ENCODE measurements around the gene HS3ST2. TPM values are rescaled to one million over a fixed set of nuclear protein-coding genes. Genes with fewer than 3 reads are reported as not detected.

The HS3ST2 gene
- not detected for total RNA-seq

DNA sequence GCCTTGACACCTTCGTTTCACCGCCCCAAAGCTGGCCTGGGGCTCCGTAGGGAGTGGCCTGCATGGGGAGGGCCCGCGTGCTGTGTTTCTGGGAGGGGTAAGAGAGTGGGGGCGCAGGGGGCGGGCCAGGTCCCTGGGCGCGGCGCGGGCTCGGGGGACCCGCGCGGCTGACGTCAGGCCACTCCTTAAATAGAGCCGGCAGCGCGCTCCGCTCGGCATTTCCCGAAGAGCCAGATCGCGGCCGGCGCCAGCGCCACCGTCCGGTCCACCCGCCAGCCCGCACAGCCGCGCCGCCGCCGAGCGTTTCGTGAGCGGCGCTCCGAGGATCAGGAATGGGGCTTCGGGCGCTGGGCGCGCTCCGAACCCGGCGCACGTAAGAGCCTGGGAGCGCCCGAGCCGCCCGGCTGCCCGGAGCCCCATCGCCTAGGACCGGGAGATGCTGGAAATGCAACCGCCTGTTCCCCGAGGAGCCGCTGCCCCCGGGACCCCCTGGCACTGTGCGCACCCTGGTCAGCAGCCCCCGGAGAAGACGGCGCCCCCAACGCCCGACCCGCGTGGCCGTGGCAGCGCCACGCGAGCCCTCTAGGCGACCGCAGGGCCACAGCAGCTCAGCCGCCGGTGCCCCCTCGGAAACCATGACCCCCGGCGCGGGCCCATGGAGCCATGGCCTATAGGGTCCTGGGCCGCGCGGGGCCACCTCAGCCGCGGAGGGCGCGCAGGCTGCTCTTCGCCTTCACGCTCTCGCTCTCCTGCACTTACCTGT lies at the start of gene HS3ST2:
Gene HS3ST2 (plus strand): TSS at position 215 of the 763 bp plus-strand sequence. CDS start 449 bp downstream, at position 664.
- H3K36me3 Mint-ChIP-seq (ENCODE audit: low read depth) = no peaks in the 10 kb centered on the region
- peaks cover 27% of the 10 kb centered on the region for H3K27me3 Mint-ChIP-seq
- no peaks in the 10 kb centered on the region for H3K9me3 Mint-ChIP-seq
- H3K4me3 Mint-ChIP-seq = no peak within 1 kb of the TSS
- H3K4me1 Mint-ChIP-seq = no peaks in the 10 kb centered on the region
- no peak within 1 kb of the TSS for H3K27ac Mint-ChIP-seq
- no peak for ATAC-seq (replicated peaks)

GRCh38 chr16:22764662-22765327 lies 49.2 kb upstream of the HS3ST2 start:
- Mint-ChIP-seq H3K4me3 (no peak overlapping the region), H3K36me3 (ENCODE audit: low read depth) (no peaks in the 10 kb centered on the region), H3K27ac (no peak overlapping the region), H3K9me3 (no peaks in the 10 kb centered on the region), H3K27me3 (peaks cover 20% of the 10 kb centered on the region), H3K4me1 (no peaks in the 10 kb centered on the region)
- ATAC-seq (replicated peaks) = no peak

GRCh38 chr16:22765479-22765878 lies 48.5 kb upstream of the HS3ST2 start:
- Mint-ChIP-seq H3K4me3 (no peak overlapping the region), H3K36me3 (ENCODE audit: low read depth) (no peaks in the 10 kb centered on the region), H3K9me3 (no peaks in the 10 kb centered on the region), H3K27ac (no peak overlapping the region), H3K4me1 (no peaks in the 10 kb centered on the region), H3K27me3 (peaks cover 27% of the 10 kb centered on the region)
- no peak for ATAC-seq (replicated peaks)

DNA sequence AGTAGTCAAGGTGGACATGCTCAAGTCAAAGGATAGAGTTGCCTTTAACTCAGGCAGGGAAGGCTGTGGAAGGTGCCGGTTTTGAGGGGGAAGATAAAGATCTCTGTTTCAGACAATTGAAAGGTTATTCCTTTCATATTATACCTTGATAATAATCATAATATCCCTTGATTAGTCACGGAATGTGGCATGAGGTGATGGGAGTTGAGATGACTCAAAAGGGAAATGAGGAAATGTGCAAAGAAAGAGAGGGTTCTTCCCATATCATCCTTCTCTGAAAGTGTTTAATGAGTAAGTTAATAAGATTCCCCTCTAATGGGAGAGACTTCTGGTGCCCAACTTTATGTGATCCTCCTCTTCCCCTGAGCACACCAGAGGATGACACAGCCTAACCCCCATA lies 43.1 kb upstream of the HS3ST2 start:
- Mint-ChIP-seq H3K27me3 (peaks cover 47% of the 10 kb centered on the region), H3K27ac (no peak overlapping the region), H3K4me3 (no peak overlapping the region), H3K4me1 (no peaks in the 10 kb centered on the region), H3K36me3 (ENCODE audit: low read depth) (no peaks in the 10 kb centered on the region), H3K9me3 (no peaks in the 10 kb centered on the region)
- ATAC-seq (replicated peaks) = no peak

DNA sequence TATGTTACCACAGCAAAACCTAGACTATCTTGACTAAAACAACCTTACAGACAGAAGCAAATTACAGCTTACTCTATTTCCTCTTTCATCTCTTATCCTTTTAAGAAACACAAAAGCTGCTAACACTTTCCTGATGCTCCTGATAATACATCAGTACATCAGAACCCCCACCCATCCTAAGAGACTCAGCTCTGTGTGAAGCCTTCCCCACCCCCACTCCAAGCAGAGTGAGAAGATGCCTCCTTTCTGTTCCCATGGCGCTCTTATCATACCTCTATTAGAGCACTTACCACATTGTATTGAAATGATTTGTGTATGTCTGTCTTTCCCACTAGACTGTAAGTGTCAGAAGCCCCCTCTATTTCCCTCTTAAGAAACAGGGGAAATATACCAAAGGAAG lies 42.4 kb upstream of the HS3ST2 start:
- no peaks in the 10 kb centered on the region for H3K9me3 Mint-ChIP-seq
- peaks cover 49% of the 10 kb centered on the region for H3K27me3 Mint-ChIP-seq
- no peak overlapping the region for H3K4me3 Mint-ChIP-seq
- H3K4me1 Mint-ChIP-seq = no peaks in the 10 kb centered on the region
- ATAC-seq (replicated peaks) = no peak
- no peak overlapping the region for H3K27ac Mint-ChIP-seq
- no peaks in the 10 kb centered on the region for H3K36me3 Mint-ChIP-seq (ENCODE audit: low read depth)

GRCh38 chr16:22775220-22775922 lies 38.6 kb upstream of the HS3ST2 start:
- ATAC-seq (replicated peaks) = no peak
- Mint-ChIP-seq H3K27me3 (peaks cover 40% of the 10 kb centered on the region), H3K4me3 (no peak overlapping the region), H3K27ac (no peak overlapping the region), H3K4me1 (no peaks in the 10 kb centered on the region), H3K9me3 (no peaks in the 10 kb centered on the region), H3K36me3 (ENCODE audit: low read depth) (no peaks in the 10 kb centered on the region)

GRCh38 chr16:22781480-22781879 lies 32.5 kb upstream of the HS3ST2 start:
- H3K27ac Mint-ChIP-seq = no peak overlapping the region
- no peak overlapping the region for H3K4me3 Mint-ChIP-seq
- H3K4me1 Mint-ChIP-seq = no peaks in the 10 kb centered on the region
- ATAC-seq (replicated peaks) = no peak
- H3K36me3 Mint-ChIP-seq (ENCODE audit: low read depth) = no peaks in the 10 kb centered on the region
- no peaks in the 10 kb centered on the region for H3K9me3 Mint-ChIP-seq
- H3K27me3 Mint-ChIP-seq = peaks cover 18% of the 10 kb centered on the region

DNA sequence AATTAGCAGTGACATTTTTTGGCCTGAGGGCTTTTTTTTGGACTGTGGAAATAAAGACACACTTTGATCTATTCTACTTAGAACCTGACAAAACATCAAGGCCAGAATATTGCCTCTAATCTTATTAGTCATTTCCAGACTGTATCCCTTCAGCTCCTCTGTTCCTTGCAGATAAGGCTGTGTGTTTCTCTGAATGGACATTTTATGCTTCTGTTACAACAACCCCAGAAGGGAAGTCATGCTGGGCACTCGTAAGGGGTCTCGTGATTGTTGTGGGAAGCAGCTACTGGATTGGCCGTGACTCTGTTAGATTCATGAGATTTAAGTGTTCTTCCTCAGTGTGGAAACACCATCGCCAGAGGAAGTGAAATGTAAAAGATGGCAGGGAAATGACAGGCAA lies 31.6 kb upstream of the HS3ST2 start:
- ATAC-seq (replicated peaks) = no peak
- Mint-ChIP-seq H3K9me3 (no peaks in the 10 kb centered on the region), H3K27me3 (peaks cover 10% of the 10 kb centered on the region), H3K4me3 (no peak overlapping the region), H3K4me1 (no peaks in the 10 kb centered on the region), H3K36me3 (ENCODE audit: low read depth) (no peaks in the 10 kb centered on the region), H3K27ac (no peak overlapping the region)

DNA sequence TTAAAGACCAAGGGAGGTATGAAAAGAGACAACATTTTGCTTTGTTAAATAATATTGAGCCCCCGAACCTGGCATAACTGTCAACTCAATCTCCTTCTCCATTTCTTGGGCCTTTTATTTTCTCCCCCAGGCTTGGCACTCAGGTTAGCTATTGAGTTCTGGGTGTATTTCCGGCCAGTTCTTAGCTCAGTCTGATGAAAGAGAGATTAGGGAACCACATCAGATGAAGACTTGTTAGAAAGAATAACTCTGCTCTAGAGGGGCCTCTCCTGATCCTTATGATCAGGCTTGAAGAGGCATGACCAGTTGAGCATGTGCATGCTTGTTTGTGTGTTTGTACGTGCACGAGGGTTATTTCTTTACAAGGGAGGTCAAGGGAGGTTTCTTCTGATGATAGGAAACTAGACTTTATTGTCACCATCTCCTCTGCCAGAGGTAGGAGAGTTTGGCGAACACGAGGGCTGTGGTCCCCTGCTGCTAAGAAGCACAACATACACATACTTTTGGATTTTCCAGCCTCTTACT lies 29.2 kb upstream of the HS3ST2 start:
- Mint-ChIP-seq H3K27me3 (peaks cover 14% of the 10 kb centered on the region), H3K9me3 (no peaks in the 10 kb centered on the region), H3K4me1 (no peaks in the 10 kb centered on the region), H3K36me3 (ENCODE audit: low read depth) (no peaks in the 10 kb centered on the region), H3K27ac (no peak overlapping the region), H3K4me3 (no peak overlapping the region)
- ATAC-seq (replicated peaks) = no peak

DNA sequence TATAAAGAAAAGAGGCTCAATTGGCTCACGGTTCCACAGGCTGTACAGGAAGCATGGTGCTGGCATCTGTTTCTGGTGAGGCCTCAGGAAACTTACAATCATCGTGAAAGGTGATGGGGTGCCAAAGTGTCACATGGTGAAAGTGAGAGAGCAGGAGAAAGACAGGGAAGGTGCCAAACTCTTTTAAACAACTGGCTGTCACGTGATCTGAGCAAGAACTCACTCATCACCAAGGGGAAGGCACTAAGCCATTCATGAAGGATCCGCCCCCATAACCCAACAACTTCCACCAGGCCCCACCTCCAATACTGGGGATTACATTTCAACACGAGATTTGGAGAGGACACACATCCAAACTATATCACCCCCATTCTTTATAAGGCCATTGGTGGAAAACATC lies 28.4 kb upstream of the HS3ST2 start:
- no peaks in the 10 kb centered on the region for H3K4me1 Mint-ChIP-seq
- no peaks in the 10 kb centered on the region for H3K36me3 Mint-ChIP-seq (ENCODE audit: low read depth)
- no peaks in the 10 kb centered on the region for H3K9me3 Mint-ChIP-seq
- H3K27me3 Mint-ChIP-seq = peaks cover 14% of the 10 kb centered on the region
- ATAC-seq (replicated peaks) = no peak
- H3K4me3 Mint-ChIP-seq = no peak overlapping the region
- no peak overlapping the region for H3K27ac Mint-ChIP-seq

DNA sequence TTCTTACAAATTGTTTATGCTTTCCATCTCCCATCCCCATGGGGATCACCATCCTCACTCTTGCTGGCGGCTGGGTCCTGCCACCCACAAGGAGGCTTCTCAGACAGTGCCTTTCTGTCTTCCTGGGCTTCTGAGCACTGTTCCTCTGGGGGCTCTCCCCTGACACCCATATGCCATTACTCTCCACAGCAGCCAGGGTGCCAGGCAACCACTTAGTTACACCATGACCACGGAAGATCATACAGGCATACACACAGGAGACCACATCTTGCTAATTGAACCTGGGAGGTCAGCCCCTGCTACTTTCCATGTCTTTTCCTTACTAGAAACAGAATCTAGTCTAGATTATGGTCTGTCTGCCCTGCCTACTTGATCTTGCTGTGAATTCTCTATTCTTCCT lies 27.7 kb upstream of the HS3ST2 start:
- Mint-ChIP-seq H3K4me1 (no peaks in the 10 kb centered on the region), H3K36me3 (ENCODE audit: low read depth) (no peaks in the 10 kb centered on the region), H3K27ac (no peak overlapping the region), H3K4me3 (no peak overlapping the region), H3K27me3 (peaks cover 15% of the 10 kb centered on the region), H3K9me3 (no peaks in the 10 kb centered on the region)
- no peak for ATAC-seq (replicated peaks)

GRCh38 chr16:22786691-22787090 lies 27.3 kb upstream of the HS3ST2 start:
- H3K4me1 Mint-ChIP-seq = no peaks in the 10 kb centered on the region
- peaks cover 19% of the 10 kb centered on the region for H3K27me3 Mint-ChIP-seq
- no peaks in the 10 kb centered on the region for H3K9me3 Mint-ChIP-seq
- no peak for ATAC-seq (replicated peaks)
- H3K27ac Mint-ChIP-seq = no peak overlapping the region
- no peak overlapping the region for H3K4me3 Mint-ChIP-seq
- H3K36me3 Mint-ChIP-seq (ENCODE audit: low read depth) = no peaks in the 10 kb centered on the region

- H3K27me3 Mint-ChIP-seq = peaks cover 22% of the 10 kb centered on the region
- H3K36me3 Mint-ChIP-seq (ENCODE audit: low read depth) = no peaks in the 10 kb centered on the region
- no peaks in the 10 kb centered on the region for H3K9me3 Mint-ChIP-seq
- no peak overlapping the region for H3K4me3 Mint-ChIP-seq
- no peaks in the 10 kb centered on the region for H3K4me1 Mint-ChIP-seq
- peak; percentile 31 for ATAC-seq (replicated peaks)
- no peak overlapping the region for H3K27ac Mint-ChIP-seq
Measured at GRCh38 chr16:22787466-22788192, 26.3 kb upstream of the HS3ST2 start.

GRCh38 chr16:22788193-22788530 lies 25.8 kb upstream of the HS3ST2 start:
- H3K27me3 Mint-ChIP-seq = peaks cover 20% of the 10 kb centered on the region
- no peaks in the 10 kb centered on the region for H3K4me1 Mint-ChIP-seq
- ATAC-seq (replicated peaks) = no peak
- no peak overlapping the region for H3K27ac Mint-ChIP-seq
- H3K4me3 Mint-ChIP-seq = no peak overlapping the region
- no peaks in the 10 kb centered on the region for H3K9me3 Mint-ChIP-seq
- H3K36me3 Mint-ChIP-seq (ENCODE audit: low read depth) = no peaks in the 10 kb centered on the region
